ENCODE results near the gene SCFD2.

SCFD2 gene

GRCh38 chr4:53023677-53024299 is 342.1 kb downstream of the SCFD2 start:
- no peak for TF ChIP-seq CTCF (IDR thresholded peaks at IDR 0.05; ENCODE audit: control insufficient read depth, insufficient read depth, low read depth, low read length, missing control alignments)
- DNase-seq (ENCODE audit: low read depth): no peak
- no peak overlapping the region for H3K4me3 ChIP-seq (ENCODE audit: control insufficient read depth, low read depth, low read length)

GRCh38 chr4:53022513-53023100 is 343.3 kb downstream of the SCFD2 start:
- DNase-seq (ENCODE audit: low read depth): no peak
- H3K4me3 ChIP-seq (ENCODE audit: control insufficient read depth, low read depth, low read length): no peak overlapping the region
- TF ChIP-seq CTCF (IDR thresholded peaks at IDR 0.05; ENCODE audit: control insufficient read depth, insufficient read depth, low read depth, low read length, missing control alignments): no peak

- DNase-seq (ENCODE audit: low read depth): no peak
- no peak for TF ChIP-seq CTCF (IDR thresholded peaks at IDR 0.05; ENCODE audit: control insufficient read depth, insufficient read depth, low read depth, low read length, missing control alignments)
- no peak overlapping the region for H3K4me3 ChIP-seq (ENCODE audit: control insufficient read depth, low read depth, low read length)
These were observed 343.9 kb downstream of the SCFD2 start for GRCh38 chr4:53021754-53022512.

GRCh38 chr4:53019485-53020382 is 346.1 kb downstream of the SCFD2 start:
- DNase-seq (ENCODE audit: low read depth): no peak
- H3K4me3 ChIP-seq (ENCODE audit: control insufficient read depth, low read depth, low read length): no peak overlapping the region
- TF ChIP-seq CTCF (IDR thresholded peaks at IDR 0.05; ENCODE audit: control insufficient read depth, insufficient read depth, low read depth, low read length, missing control alignments): no peak

GRCh38 chr4:53018471-53018870 is 347.4 kb downstream of the SCFD2 start:
- H3K4me3 ChIP-seq (ENCODE audit: control insufficient read depth, low read depth, low read length): no peak overlapping the region
- no peak for DNase-seq (ENCODE audit: low read depth)
- no peak for TF ChIP-seq CTCF (IDR thresholded peaks at IDR 0.05; ENCODE audit: control insufficient read depth, insufficient read depth, low read depth, low read length, missing control alignments)
